Measurements from ENCODE around the gene CPLX1. TPM values are rescaled to one million over a fixed set of nuclear protein-coding genes. Genes with fewer than 3 reads are reported as not detected.

CPLX1 gene
- total RNA-seq, 1 experiment from 2014 or later, result 14.5 TPM

DNA sequence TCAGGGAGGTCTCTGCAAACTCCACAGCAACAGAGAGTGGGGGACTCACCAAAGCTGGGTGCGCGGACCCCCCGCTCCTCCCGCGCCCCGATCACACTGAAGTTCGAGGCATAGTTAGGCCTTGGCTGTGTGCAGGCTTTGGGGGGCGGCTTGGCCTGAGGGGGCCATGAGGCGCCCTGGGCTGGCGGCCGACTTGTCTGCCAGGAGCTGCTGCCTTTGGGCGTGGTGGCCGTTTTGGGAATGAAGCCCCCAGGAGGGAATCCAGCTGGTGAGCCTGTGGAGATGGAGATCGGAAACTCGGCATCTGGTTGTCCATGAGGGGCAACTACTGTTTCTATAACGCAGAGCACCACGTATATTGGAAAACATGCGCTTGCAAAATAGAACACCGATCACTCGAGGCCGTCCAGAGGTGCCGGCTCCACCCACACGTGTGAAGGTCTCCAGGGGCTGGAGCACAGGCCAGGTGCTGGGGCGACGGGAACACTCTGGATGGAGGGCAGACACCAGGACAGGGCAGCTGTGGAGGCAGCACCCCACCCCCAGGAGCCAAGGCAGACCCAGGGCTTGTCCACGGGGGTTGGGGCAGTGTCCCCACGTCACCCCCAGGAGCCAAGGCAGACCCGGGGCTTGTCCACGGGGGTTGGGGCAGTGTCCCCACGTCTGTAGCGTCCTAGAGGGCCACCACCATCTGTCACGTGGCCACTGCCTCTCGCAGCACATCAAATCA is 25.9 kb upstream of the CPLX1 start:
- RAD21 ChIA-PET (ENCODE audit: low non-redundant PET in 1 of 2, low total read pairs in 2 of 2, uncharacterized antibody in 2 of 2, unreplicated experiment in 2 of 2), result no interaction called here
- TF ChIP-seq ZNF274 (IDR thresholded peaks at IDR 0.05; ENCODE audit: low read depth, low read length) (no peak), EZH2phosphoT487 (IDR thresholded peaks at IDR 0.05; ENCODE audit: borderline replicate concordance) (no peak), SRF (IDR thresholded peaks at IDR 0.05; ENCODE audit: low read depth) (no peak)
- TF ChIP-seq, protein P1, sequence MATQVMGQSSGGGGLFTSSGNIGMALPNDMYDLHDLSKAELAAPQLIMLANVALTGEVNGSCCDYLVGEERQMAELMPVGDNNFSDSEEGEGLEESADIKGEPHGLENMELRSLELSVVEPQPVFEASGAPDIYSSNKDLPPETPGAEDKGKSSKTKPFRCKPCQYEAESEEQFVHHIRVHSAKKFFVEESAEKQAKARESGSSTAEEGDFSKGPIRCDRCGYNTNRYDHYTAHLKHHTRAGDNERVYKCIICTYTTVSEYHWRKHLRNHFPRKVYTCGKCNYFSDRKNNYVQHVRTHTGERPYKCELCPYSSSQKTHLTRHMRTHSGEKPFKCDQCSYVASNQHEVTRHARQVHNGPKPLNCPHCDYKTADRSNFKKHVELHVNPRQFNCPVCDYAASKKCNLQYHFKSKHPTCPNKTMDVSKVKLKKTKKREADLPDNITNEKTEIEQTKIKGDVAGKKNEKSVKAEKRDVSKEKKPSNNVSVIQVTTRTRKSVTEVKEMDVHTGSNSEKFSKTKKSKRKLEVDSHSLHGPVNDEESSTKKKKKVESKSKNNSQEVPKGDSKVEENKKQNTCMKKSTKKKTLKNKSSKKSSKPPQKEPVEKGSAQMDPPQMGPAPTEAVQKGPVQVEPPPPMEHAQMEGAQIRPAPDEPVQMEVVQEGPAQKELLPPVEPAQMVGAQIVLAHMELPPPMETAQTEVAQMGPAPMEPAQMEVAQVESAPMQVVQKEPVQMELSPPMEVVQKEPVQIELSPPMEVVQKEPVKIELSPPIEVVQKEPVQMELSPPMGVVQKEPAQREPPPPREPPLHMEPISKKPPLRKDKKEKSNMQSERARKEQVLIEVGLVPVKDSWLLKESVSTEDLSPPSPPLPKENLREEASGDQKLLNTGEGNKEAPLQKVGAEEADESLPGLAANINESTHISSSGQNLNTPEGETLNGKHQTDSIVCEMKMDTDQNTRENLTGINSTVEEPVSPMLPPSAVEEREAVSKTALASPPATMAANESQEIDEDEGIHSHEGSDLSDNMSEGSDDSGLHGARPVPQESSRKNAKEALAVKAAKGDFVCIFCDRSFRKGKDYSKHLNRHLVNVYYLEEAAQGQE (IDR thresholded peaks at IDR 0.05; ENCODE audit: low read depth), result no peak
- TF ChIP-seq, protein P2, sequence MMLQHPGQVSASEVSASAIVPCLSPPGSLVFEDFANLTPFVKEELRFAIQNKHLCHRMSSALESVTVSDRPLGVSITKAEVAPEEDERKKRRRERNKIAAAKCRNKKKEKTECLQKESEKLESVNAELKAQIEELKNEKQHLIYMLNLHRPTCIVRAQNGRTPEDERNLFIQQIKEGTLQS (IDR thresholded peaks at IDR 0.05), result no peak
- Histone ChIP-seq H3K9me3 (ENCODE audit: control insufficient read depth in 1 of 2, insufficient read depth in 1 of 2, low read depth in 1 of 2, low read length in 2 of 2) (no peaks in the 10 kb centered on the region), H3K4me3 (replicated peaks in 1 of 2; ENCODE audit: low read depth in 1 of 2, low read length in 2 of 2) (no peak overlapping the region), H3K79me2 (ENCODE audit: insufficient read depth, low read length) (no peaks in the 10 kb centered on the region), H3K4me2 (ENCODE audit: low read length) (no peak overlapping the region), H3K9me2 (ENCODE audit: insufficient read depth) (no peaks in the 10 kb centered on the region), H3K27me3 (ENCODE audit: insufficient read depth, low read length) (no peaks in the 10 kb centered on the region), H3K9ac (ENCODE audit: low read length) (no peak overlapping the region), H2AFZ (ENCODE audit: low read depth, low read length, poor library complexity, severe bottlenecking) (no peak overlapping the region), H3K27ac (ENCODE audit: low read depth, low read length) (no peak overlapping the region), H3K4me1 (ENCODE audit: control insufficient read depth in 1 of 2, insufficient read depth in 2 of 2, low read length in 2 of 2) (no peaks in the 10 kb centered on the region), H4K20me1 (ENCODE audit: insufficient read depth) (no peaks in the 10 kb centered on the region), H3K36me3 (ENCODE audit: control insufficient read depth in 1 of 2, insufficient read depth in 2 of 2, low read length in 2 of 2) (peaks cover 0 to 2% of the 10 kb centered on the region in 2 experiments; a peak in 1 of 4 replicates)
- ATAC-seq (no peak), DNase-seq (ENCODE audit: low read depth, low spot score) (no peak)
- BruUV-seq (replicated peaks), result no TSS peak
- POLR2A ChIA-PET, result no interaction called here
- intact Hi-C loops (cut with micrococcal nuclease), result no loop called here
- CTCF ChIA-PET, result no interaction called here
